Neural cell (in vitro differentiated cells): ENCODE data around the gene ARID1B. TPM values are rescaled to one million over a fixed set of nuclear protein-coding genes. Genes with fewer than 3 reads are reported as not detected.

Source experiments
- H2AFZ ChIP-seq: fragments of 200-600, 300-800 bp; sonication (generic), shearing (Covaris generic); 2 replicates; pipeline ENCODE4 v1.6.0; 2014; ENCODE audit warnings: low read depth, mild to moderate bottlenecking, antibody characterized with exemption, low read length, moderate library complexity
- H3F3A ChIP-seq: fragments of 200-600 bp; shearing (Covaris generic); 2 replicates; pipeline ENCODE4 v1.6.1; 2016; ENCODE audit warnings: mild to moderate bottlenecking, moderate library complexity, mixed read lengths, antibody characterized with exemption, low read length; ENCODE audit not compliant: insufficient read depth, poor library complexity, severe bottlenecking
- H3K27ac ChIP-seq: fragments of 200-600, 300-800 bp; sonication (generic), shearing (Covaris generic); 2 replicates; pipeline ENCODE4 v1.5.1; 2014; ENCODE audit warnings: mild to moderate bottlenecking, low read length, moderate library complexity
- H3K27me3 ChIP-seq: fragments of 300-800, 200-600 bp; sonication (generic), shearing (Covaris generic); 2 replicates; pipeline ENCODE4 v1.6.0; 2014; ENCODE audit warnings: mild to moderate bottlenecking, low read depth, low read length, moderate library complexity; ENCODE audit not compliant: insufficient read depth
- H3K36me3 ChIP-seq: fragments of 300-800, 200-600 bp; sonication (generic), shearing (Covaris generic); 2 replicates; pipeline ENCODE4 v1.5.1; 2014; ENCODE audit warnings: mild to moderate bottlenecking, antibody characterized with exemption, low read length, moderate library complexity; ENCODE audit not compliant: insufficient read depth
- H3K4me2 ChIP-seq: fragments of 300-800, 200-600 bp; sonication (generic), shearing (Covaris generic); 2 replicates; pipeline ENCODE4 v1.6.0; 2014; ENCODE audit warnings: mild to moderate bottlenecking, low read length
- H3K4me3 ChIP-seq: fragments of 300-800, 200-600 bp; sonication (generic), shearing (Covaris generic); 2 replicates; pipeline ENCODE4 v1.5.1; 2014; ENCODE audit warnings: mild to moderate bottlenecking, low read length, moderate library complexity
- H3K79me2 ChIP-seq: fragments of 200-600 bp; shearing (Covaris generic); replicated peaks from 2 replicates; pipeline ENCODE4 v1.6.0; 2014; ENCODE audit warnings: mild to moderate bottlenecking, low read length, moderate library complexity; ENCODE audit not compliant: insufficient read depth
- H3K9ac ChIP-seq: fragments of 300-800, 200-600 bp; sonication (generic), shearing (Covaris generic); 2 replicates; pipeline ENCODE4 v1.6.1; 2016; ENCODE audit warnings: mild to moderate bottlenecking, low read length, mixed read lengths
- H3K9me2 ChIP-seq: fragments of 200-600 bp; shearing (Covaris generic); 2 replicates; pipeline ENCODE4 v1.6.1; 2016; ENCODE audit warnings: mild to moderate bottlenecking, low read length, mixed read lengths; ENCODE audit not compliant: insufficient read depth
- H3K9me3 ChIP-seq: fragments of 200-600, 300-800 bp; sonication (generic), shearing (Covaris generic); 2 replicates; pipeline ENCODE4 v1.6.1; 2016; ENCODE audit warnings: mild to moderate bottlenecking, mixed run types, low read length, moderate library complexity, mixed read lengths
- H4K20me1 ChIP-seq: fragments of 200-600 bp; shearing (Covaris generic); 2 replicates; pipeline ENCODE4 v1.6.1; 2016; ENCODE audit warnings: mild to moderate bottlenecking, mixed run types; ENCODE audit not compliant: insufficient read depth
- CTCF ChIP-seq: fragments of 450-650 bp; IDR thresholded peaks from 2 replicates; pipeline ENCODE4 v1.5.1; 2014; ENCODE audit warnings: antibody characterized with exemption, mild to moderate bottlenecking, moderate library complexity; ENCODE audit not compliant: poor library complexity, severe bottlenecking
- EP300 ChIP-seq: fragments of 450-650 bp; conservative IDR thresholded peaks from 2 replicates; pipeline ENCODE4 v1.6.1; 2014; ENCODE audit warnings: antibody characterized with exemption, mild to moderate bottlenecking, moderate library complexity; ENCODE audit not compliant: poor library complexity, severe bottlenecking
- MXI1 ChIP-seq: fragments of 450-650 bp; conservative IDR thresholded peaks from 2 replicates; pipeline ENCODE4 v1.6.1; 2014; ENCODE audit warnings: antibody characterized with exemption, mild to moderate bottlenecking; ENCODE audit not compliant: poor library complexity, severe bottlenecking
- POLR2AphosphoS5 ChIP-seq: IDR thresholded peaks from 2 replicates; pipeline ENCODE4 v1.6.1; 2012
- REST ChIP-seq: IDR thresholded peaks from 2 replicates; pipeline ENCODE4 v1.6.1; 2012; ENCODE audit warnings: borderline replicate concordance
- SMC3 ChIP-seq: fragments of 450-650 bp; conservative IDR thresholded peaks from 2 replicates; pipeline ENCODE4 v1.6.1; 2014; ENCODE audit warnings: antibody characterized with exemption, mild to moderate bottlenecking, moderate library complexity; ENCODE audit not compliant: poor library complexity
- TAF1 ChIP-seq: IDR thresholded peaks from 2 replicates; pipeline ENCODE4 v1.6.1; 2012; ENCODE audit warnings: low read depth
- polyA plus RNA-seq: library from polyadenylated mRNA; depleted of rRNA; stranded (reverse); fragments of >200 nt; gene quantifications from 2 replicates; pipeline ENCODE4 v1.2.3, GENCODE V29; 2014

Gene ARID1B
- polyA plus RNA-seq, 1 donor from 2014 or later, result 35.0 TPM

GRCh38 chr6:156906451-156906850 lies 129.3 kb downstream of the ARID1B start:
- Histone ChIP-seq H2AFZ (no peak overlapping the region), H4K20me1 (no peaks in the 10 kb centered on the region), H3K9me3 (no peaks in the 10 kb centered on the region), H3K4me2 (no peak overlapping the region), H3K27ac (no peak overlapping the region), H3K9ac (no peak overlapping the region), H3K9me2 (no peaks in the 10 kb centered on the region), H3K27me3 (no peaks in the 10 kb centered on the region), H3F3A (no peaks in the 10 kb centered on the region), H3K36me3 (no peaks in the 10 kb centered on the region), H3K4me3 (no peak overlapping the region), H3K79me2 (peaks cover 6% of the 10 kb centered on the region)
- no peak for TF ChIP-seq REST
- TF ChIP-seq CTCF, result no peak
- no peak for TF ChIP-seq SMC3
- TF ChIP-seq MXI1, result no peak
- TF ChIP-seq POLR2AphosphoS5, result no peak
- no peak for TF ChIP-seq EP300
- TF ChIP-seq TAF1, result no peak

GRCh38 chr6:156909212-156910010 lies 132.2 kb downstream of the ARID1B start:
- Histone ChIP-seq H3K4me2 (no peak overlapping the region), H3K9me2 (no peaks in the 10 kb centered on the region), H3F3A (no peaks in the 10 kb centered on the region), H3K79me2 (peaks cover 6% of the 10 kb centered on the region), H3K27me3 (no peaks in the 10 kb centered on the region), H3K9ac (no peak overlapping the region), H3K4me3 (no peak overlapping the region), H4K20me1 (no peaks in the 10 kb centered on the region), H3K9me3 (no peaks in the 10 kb centered on the region), H2AFZ (no peak overlapping the region), H3K27ac (no peak overlapping the region), H3K36me3 (no peaks in the 10 kb centered on the region)
- TF ChIP-seq EP300 (no peak), REST (no peak), CTCF (no peak)
